PC-3 (cell line): ENCODE measurements around the gene NUP155.

ENCODE experiments used
- EZH2 ChIP-seq: fragments of 300-600 bp; sonication (generic); IDR thresholded peaks from one replicate; pipeline ENCODE4 v1.6.1; 2017; ENCODE audit warnings: antibody characterized with exemption, mild to moderate bottlenecking, low read length; ENCODE audit not compliant: unreplicated experiment
- EZH2phosphoT487 ChIP-seq: fragments of 300-600 bp; sonication (generic); IDR thresholded peaks from 2 replicates; pipeline ENCODE4 v1.6.1; 2018; ENCODE audit warnings: mild to moderate bottlenecking, antibody characterized with exemption, low read length, borderline replicate concordance
- TF ChIP-seq, protein P1 (sequence below): fragments of 300-600 bp; sonication (generic); conservative IDR thresholded peaks from 2 replicates; pipeline ENCODE4 v1.5.1; 2017; ENCODE audit warnings: antibody characterized with exemption, low read depth, mild to moderate bottlenecking, low read length

DNA sequence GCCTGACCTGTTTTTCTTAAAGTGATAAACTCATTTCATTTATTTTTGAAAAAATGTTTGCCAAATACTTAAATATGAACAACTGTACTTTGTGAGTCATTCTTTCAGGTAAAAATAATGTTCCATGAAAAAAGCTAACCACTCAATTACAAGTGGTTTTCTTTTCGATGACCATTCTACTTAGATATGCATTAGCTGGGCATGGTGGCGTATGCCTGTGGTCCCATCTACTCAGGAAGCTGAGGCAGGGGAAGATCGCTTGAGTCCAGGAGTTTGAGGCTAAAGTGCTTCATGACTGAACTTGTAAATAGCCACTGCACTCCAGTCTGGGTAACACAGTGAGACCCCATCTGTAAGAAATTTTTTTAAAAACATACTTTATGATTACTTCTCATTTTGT is 4.2 kb upstream of the NUP155 start:
- TF ChIP-seq EZH2: no peak
- TF ChIP-seq, protein P1, sequence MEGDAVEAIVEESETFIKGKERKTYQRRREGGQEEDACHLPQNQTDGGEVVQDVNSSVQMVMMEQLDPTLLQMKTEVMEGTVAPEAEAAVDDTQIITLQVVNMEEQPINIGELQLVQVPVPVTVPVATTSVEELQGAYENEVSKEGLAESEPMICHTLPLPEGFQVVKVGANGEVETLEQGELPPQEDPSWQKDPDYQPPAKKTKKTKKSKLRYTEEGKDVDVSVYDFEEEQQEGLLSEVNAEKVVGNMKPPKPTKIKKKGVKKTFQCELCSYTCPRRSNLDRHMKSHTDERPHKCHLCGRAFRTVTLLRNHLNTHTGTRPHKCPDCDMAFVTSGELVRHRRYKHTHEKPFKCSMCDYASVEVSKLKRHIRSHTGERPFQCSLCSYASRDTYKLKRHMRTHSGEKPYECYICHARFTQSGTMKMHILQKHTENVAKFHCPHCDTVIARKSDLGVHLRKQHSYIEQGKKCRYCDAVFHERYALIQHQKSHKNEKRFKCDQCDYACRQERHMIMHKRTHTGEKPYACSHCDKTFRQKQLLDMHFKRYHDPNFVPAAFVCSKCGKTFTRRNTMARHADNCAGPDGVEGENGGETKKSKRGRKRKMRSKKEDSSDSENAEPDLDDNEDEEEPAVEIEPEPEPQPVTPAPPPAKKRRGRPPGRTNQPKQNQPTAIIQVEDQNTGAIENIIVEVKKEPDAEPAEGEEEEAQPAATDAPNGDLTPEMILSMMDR: no peak
- no peak for TF ChIP-seq EZH2phosphoT487
